ENCODE measurements around the gene NFAT5.
"Not testable (repeated sequence)": the region's sequence is repeated elsewhere in the genome, so short reads cannot be mapped to it uniquely, and the experiment has no call there.

Gene NFAT5

DNA sequence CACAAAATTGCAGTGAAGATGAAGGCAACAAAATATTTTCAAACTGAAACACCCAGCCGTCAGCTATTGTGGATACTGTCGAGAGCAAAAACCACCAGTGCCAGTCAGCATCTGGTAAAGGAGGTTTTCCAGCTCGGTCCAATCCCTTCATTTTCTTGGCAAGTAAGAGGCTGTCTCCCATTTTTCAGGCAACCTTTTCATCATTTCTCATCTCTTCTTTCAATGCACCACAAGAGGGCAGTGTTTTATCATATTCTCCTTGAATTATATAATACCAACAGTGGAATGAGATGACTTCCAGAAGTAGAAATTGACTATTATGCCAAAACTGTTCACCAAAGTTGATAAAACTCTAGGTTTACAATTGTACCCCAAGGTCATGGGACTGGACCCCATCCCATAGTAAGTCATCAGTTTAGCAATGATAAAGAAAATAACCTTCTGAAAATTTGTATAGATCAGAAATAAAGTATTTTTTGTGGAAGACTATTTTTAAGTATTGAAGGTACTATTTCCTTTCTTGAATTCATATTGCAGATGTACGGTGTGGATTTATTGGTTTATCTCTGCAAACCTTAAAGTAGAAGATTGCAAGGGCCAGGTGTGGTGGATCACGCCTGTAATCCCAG, 143.8 kb downstream of the NFAT5 start:
- no peak for DNase-seq

DNA sequence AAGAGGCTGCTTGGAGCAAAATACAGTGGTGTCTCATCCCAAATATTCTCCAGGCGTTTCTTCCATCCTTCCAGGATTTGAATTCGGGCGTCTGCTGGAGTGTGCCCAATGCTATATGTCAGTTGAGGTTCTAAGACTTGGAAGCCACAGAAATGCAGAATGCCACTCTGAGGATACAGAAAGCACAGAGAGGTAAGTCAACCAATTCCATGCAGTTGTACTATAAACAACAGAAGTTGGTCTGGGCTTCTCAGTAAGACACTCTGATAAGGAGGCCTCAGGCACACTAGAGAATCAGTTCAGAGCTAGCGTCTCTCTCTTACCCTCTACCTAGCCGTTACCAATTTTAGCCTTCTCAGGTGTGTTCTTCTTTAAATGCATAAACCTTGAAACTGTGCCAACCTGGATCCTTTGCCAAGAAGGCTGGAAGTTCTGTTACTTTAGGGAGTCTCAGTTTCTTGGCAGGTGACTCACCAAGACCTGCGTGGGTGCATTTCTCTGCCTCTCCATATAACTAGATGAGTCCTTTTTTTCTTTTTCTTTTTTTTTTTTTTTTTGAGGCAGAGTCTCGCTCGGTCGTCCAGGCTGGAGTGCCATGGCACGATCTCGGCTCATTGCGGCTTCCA, 145.5 kb downstream of the NFAT5 start:
- peak; percentile 50 for DNase-seq

DNA sequence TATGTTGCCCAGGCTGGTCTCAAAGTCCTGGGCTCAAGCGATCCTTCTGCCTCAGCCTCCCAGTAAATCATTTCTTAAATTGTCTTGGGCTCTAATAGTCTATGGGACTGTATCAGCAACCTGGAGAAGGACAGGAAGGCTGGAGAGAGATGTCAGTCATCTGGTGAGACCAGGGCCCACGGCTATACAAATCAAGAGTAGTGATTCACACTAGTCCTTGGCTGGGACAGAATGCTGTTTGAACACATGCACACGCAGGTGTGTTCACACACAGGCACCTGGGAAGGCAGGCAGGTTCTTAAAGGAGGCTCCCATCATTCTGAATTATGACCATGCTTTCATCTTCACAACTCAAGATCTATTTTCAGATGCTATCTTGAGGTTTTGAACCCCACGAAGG, 146.5 kb downstream of the NFAT5 start:
- no peak for DNase-seq

DNA sequence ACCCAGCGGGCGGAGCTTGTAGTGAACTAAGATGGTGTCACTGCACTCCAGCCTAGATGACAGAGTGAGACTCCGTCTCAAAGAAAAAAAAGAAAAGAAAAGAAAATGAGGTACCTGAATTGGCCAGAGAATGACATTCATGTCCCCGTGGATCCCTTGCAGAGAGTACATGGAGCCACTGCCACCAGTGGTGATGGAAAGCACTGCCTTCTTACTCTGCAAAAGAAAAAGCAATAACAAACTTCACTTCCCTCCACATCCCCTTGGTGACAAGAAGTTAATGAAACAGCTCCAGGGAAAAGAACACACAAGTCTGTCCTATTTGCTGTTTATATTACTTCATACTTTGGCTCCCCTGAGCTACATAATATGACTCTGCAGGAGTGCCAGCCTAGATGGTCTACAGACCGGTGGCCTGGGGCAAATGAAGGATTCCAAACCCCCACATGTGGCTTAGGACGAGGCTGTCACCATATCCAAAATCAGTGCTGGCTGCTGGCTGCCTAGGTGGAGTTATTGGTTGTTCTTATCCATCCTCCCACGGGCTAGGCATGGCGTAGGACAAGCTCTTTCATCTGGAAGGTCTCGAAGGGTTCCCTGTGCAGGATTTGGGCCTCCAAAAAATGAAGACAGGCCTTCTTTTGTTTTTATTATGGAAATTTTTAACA, 147.3 kb downstream of the NFAT5 start:
- no peak for DNase-seq

DNA sequence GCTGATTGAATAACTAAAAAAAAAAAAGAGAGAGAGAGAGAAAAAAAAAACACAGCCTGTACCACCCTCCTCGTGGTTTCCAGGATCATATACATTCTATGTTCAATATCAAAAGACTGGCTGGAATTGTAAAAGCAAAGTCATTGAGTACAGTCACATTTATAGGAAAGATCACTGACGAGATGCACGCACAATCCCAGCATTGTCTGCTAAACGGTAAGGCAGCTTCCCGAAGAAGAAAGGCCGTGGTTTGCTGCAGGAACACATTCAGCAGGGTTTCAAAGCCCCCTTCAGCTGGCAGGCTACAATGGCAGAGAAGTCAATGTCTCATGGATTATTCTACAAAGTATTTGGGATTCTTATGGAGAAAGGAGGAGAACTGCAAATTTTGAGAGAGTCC, 151.3 kb downstream of the NFAT5 start:
- no peak for DNase-seq

DNA sequence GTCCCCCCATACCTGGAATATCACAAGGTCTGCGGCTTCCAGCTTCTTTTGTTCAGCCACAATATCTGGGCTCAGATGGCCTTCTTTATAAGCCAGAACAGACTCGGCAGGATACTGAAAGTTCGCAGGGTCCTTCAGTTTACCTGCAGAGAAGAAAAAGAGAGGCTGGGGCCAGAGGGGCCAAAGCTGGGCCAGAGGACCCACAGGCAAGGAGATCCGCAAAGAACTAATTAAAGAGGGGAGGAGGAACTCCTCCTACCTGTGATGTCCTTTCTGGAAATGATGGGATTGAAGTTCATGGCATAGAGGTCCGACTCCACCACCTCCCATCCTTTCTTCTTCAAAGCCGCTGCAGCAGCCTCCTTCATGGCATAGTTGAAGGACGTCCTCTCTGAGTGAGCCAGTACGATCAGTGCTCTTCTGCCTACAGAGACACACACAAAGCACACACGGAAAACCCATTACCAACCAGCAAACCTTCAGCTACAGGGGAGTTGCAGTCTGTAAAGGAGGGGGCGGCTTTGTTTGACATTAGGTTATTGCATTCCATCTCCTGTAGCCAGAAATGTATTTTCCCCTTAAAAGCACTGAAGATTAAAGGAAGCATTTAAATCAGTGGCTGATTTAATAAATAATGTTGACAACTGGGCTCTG, 152.5 kb downstream of the NFAT5 start:
- no peak for DNase-seq

DNA sequence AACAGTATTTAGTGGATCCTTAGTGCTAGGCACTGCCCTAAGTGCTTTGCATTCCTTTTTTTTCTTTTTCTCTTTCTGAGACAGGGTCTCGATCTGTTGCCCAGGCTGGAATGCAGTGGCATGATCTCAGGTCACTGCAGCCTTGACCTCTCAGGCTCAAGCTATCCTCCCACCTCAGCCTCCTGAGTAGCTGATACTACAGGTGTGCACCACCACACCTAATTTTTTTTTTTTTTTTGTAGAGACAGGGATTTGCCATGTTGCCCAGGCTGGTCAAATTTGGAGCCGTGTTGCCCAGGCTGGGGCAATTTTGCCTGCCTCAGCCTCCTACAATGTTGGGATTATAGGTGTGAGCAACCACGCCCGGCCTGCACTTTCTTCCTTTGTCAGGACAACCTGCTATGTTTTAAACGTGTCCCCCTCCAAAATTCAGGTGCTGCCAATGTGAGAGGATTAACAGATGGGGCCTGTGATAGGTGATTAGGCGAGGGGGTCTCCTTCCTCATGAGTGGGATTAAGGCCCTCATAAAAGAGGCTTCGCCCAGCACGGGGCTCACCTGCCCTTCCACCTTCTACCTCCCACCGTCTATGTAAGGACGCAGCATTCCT, 155.2 kb downstream of the NFAT5 start:
- no peak for DNase-seq

DNA sequence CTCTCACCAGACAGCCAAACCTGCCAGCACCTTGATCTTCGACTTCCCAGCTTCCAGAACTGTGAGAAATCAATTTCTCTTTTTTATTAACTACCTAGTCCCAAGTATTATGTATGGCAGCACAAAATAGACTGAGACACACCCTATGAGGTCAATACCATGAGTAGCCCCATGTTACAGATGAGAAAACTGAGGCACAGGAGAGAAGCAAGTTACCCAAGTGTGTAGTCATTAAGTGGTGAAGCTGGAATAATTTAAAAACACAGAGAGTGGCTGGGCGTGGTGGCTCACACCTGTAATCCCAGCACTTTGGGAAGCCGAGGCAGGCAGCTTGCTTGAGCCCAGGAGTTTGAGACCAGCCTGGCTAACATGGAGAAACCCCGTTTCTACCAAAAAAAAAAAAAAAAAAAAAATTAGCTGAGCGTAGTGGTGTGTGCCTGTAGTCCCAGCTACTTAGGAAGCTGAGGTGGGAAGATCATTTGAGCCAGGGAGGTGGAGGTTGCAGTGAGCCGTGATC, 155.7 kb downstream of the NFAT5 start:
- no peak for DNase-seq

DNA sequence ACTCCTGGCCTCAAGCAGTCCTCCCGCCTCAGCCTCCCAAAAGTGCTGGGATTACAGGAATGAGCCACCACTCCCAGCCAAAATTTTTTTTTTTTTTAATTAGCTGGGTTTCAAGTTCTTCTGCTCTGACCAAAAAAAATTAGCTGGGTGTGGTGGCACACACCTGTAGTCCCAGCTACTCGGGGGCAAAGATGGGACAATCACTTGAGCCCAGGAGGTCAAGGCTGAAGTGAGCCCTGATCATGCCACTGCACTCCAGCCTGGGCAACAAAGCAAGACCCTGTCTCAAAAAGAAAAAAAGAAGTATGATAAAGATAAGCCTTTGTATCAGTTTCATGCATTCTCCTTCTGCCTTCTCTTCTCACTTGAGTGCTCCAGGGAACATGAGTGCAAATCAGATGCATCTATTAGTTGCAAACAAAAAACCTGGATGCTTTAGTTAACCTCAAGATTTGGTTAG, 158.7 kb downstream of the NFAT5 start:
- no peak for DNase-seq

DNA sequence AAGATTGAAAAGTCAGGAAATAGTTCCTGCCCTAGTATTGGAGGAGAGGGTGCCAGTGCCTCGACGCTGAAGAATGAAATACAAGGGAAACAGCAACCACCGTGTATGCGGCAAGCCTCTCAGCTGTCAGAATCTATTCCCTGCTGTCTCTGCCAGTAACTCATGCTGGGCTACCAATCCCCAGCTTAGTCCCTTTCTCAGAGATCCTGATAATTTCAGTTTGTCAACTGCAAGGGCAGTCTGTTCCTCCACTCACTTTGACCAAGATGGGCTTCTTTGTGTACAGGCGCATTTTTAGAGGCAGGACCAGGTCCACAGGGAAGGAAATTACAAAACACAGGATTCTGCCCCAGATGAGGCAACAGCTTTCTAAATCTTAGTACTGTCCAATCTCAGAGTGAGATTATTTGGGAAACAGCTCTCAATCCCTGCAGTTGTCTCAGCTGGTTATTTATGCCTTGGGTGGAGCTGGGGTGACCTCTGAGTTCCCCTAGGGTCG, 159.3 kb downstream of the NFAT5 start:
- DNase-seq: no peak

DNA sequence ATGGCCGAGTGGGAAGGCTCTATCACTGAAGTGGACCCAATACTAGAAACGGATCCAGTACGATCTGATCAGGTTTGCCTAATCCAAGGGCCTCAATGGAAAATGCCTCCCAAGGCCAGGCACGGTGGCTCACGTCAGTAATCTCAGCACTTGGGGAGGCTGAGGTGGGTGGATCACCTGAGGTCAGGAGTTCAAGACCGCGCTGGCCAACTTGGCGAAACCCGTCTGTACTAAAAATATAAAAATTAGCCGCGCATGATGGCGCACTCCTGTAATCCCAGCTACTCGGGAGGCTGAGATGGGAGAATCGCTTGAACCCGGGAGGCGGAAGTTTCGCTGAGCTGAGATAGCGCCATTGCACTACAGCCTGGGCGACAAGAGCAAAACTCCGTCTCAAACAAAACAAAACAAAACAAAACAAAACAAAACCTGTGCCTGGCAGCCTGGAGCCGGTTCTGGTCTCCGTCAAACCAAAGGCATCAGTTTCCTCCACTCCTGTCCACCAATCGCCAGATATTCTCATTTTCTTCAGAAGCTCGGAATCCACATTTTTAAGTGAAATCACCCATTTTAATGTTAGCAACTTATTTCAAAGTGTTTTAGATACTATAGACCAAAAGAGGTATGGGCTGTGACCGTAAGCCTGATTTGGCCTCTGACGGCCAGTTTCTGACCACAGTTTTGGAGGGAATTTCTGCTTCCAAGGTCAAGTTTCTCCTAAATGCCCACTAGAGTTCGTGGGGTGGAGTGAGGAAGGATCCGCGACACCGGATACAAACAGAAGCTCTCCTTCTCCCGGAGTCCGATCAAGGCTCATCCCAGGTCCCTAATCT, 159.9 kb downstream of the NFAT5 start:
- no peak for DNase-seq

DNA sequence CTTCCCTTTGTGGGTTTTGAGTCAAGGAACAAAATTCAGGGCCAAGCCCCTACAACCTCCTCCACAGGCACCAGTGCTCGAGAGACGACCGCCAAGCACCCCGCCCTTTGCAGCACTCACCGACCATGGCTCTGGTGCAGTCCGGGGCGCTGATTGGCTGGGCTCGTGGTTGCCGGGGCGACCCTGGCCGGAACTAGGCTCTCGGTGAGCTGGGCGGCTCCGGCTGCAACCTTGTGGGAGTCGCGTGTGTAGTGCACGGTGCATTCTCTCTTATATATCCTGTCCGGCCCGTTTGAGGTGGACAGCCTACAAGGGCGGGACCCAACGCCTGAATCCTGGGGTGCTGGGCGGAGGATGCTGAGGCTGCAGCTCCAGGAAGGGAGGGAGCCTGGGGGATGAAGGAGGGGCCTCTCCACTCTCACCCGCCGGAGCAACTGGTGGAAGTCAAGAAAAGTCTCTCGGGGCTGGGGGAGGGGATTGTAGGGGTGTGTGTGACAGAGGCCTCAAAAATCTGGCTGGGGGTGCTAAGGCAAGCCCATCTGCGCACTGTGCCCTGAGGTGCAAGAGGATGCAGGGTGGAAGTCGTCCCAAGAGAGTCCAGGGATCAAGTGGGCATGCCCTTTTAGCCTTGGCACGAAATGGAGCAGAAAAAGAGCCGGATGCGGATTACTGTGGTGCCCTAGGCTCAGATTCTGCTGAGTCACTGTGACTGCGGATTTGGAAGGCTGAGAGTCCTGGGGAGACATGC, 160.7 kb downstream of the NFAT5 start, which contains the start of gene NQO1:
Gene NQO1, minus strand, starts transcription at position 248 of the 748 bp plus-strand sequence. Its CDS starts 121 bp downstream, at position 127.
- DNase-seq: peak; percentile 90

DNA sequence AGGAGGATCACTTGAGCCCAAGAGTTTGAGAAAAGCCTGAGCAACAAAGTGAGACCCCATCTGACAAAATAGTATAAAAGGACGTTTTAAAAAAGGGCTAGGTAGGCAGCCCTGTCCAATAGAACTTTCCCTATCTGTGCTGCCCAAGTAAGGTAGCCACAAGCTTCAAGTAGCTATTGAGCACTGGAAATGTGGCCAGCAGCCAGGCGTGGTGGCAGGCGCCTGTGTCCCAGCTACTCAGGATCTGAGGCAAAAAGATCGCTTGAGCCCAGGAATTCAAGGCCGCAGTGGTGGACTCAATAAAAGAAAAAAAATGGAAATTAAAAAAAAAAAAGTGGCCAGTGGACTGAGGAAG, 162.1 kb downstream of the NFAT5 start:
- no peak for DNase-seq

DNA sequence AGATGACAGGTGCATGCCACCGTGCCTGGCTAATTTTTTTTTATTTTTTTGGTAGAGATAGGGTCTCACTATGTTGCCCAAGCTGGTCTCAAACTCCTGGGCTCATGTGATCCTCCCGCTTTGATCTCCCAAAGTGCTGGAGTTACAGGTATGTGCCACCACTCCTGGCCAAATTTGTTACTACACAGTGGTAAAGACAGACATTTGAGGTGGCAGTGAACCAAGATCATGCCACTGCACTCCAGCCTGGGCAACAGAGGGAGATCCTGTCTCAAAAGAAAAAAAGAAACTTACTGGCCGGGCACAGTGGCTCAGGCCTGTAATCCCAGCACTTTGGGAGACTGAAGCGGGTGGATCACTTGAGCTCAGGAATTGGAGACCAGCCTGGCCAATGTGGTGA, 163.3 kb downstream of the NFAT5 start:
- not testable (repeated sequence) for DNase-seq

DNA sequence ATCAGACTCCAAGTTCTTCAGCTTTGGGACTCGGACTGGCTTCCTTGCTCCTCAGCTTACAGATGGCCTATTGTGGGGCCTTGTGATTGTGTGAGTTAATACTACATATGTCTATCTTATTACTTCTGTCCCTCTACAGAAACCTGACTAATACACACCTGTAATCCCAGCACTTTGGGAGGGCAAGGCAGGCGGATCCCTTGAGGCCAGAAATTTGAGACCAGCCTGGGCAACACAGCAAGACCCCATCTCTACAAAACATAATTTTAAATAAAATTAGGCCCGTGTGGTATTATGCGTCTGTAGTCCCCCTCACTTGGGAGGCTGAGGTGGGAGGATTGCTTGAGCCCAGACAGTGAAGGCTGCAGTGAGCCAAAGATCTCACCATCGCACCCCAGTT, 165.5 kb downstream of the NFAT5 start:
- DNase-seq: not testable (repeated sequence)

DNA sequence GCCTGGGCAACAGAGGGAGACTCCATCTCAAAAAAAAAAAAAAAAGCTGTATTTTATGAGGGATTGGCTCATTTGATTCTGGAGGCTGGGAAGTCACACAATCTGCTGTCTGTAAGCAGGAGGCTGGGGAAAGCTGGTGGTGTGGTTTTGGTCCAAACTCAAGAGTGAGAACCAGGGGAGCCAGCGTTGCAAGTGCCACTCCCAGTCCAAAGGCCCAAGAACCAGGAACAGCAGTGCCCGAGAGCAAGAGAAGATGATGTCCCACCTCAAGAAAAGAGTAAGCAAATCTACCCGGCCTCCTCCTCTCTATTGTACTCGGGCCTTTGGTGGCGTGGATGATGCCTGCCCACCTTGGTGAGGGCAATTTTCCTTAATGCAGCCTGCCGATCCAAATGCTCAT, 166.3 kb downstream of the NFAT5 start:
- no peak for DNase-seq

DNA sequence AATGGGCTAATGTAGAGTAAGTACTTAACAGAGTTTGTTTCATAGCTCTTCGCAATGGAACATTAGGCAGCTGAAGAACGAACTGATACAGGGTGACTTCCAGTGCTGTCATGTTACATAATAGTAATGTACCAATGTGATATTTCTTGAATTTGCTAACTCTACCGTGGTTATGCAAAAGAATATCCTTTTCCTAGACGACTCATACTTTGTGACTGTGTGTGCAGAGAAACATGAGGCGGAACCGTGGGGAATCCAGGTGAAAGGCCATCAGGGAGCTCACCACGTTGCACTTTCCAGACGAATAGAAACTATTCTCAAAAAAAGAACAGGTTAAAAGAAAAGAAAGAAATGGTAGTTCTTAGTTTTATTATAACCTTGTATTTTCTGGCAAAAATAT, 175.8 kb downstream of the NFAT5 start:
- no peak for DNase-seq

DNA sequence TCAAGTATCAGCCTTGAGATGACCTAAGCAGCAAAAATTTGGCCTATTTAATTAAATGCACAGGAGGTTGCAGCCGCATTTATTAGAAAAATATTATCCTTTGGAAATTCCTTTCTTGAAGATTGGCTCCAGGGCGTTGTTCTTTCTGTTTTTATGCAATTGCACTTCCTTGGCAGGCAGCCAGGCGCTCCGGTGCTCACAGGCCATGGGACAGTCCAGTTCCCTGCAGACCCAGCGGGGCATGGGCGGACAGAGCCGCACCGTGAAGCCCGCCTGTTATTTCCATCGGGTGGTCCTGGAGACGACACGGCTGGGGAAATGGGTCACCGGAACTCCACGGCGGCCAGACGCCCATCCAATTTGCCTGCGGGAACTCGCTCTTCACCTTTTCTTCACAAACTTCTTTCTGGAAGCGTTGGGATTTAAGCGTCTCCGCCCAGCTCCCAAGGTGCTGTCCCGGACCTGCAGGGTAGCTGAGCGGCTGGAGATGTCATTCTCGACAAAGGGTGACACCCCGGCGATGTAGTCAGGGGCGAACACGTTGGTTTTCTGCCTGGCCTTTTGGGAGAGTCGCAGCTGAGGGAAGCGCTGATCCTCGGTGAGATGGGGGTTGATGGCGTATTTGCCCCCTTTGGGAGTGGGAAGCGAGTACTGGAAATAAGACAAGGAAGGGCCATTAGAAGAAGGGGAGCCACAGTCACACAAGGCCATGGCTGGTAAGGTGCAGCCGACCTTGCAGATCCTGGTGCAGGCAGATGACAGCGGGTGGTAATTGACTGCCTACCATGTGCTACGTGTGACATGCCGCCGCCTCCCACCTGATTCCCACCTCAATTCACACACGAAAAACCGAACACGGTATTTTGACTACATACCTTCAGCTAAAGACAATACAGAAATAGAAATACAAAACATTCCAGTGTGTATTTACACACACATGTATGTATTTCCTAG, 176.5 kb downstream of the NFAT5 start:
- no peak for DNase-seq

DNA sequence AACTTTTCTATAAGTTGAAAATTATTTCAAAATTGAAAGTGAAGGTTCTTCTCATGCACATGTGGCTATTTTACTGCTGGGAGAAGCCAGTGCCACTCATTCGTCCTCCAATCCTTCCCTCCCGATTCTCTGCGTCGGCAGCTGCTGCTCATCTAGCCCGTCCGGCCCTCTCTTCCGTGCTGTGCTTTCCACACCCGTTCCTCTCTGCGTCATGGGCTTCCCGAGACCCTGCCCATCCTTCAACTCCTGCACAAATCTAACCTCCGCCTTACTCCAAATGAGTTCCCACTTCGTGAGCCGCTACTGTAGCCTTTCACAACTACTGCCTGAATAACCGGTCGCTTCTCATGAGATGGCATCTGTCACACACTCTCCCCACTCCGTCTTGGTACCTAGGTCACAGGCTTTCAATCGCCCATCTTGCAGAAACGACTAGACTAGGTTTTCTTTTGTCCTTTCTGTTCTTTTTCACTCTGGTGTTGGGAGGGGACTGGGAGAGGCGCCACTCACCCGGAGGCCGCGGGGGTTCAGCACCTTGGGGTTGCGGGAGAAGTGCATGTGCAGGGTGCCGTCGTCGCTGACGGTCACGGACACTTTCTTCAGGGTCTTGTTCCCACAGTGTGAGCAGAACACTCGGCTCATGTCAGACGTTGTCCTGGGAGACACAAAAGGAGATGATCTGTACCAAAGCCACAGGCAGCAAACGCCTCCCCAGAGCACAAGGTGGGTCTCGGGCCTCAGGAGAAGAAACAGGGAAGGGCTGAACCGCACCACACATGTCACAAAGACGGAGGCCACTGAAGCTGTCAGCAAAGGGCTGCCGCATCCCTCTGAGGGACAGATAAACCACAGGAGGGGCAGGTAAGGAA, 178.8 kb downstream of the NFAT5 start:
- DNase-seq: no peak
